ENCODE measurements around the gene RASAL1.
A peak's percentile ranks its signal among the peaks of the same experiment; 100 is the strongest.

The RASAL1 gene

GRCh38 chr12:113115455-113116126 lies 20.0 kb downstream of the RASAL1 start:
- DNase-seq (ENCODE audit: low read depth in 2 of 2) = no peak

- no peak for DNase-seq (ENCODE audit: low read depth in 2 of 2)
Observed at GRCh38 chr12:113114447-113115178, 20.9 kb downstream of the RASAL1 start.

- no peak for DNase-seq (ENCODE audit: low read depth in 2 of 2)
Observed at GRCh38 chr12:113113397-113113796, 22.2 kb downstream of the RASAL1 start.

GRCh38 chr12:113112043-113112899 lies 23.3 kb downstream of the RASAL1 start:
- DNase-seq (ENCODE audit: low read depth in 2 of 2) = no peak

DNA sequence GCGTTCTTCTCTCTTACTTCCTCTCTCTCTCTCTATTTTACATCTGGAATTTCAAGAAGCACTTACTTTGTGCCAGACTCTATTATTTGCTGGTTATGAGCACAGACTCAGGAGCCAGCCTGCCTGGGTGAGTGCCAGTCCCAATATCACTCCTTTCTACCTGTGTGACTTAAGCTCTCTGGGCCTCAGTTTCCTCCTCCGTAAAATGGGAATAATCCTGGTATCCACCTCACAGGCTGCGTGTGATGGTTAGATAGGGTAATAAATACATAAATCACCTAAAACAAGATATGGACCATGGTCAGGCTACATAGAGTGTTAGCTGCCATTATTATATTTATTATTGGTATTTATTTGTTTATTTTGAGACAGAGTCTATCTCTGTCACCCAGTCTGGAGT lies 24.3 kb downstream of the RASAL1 start:
- DNase-seq (ENCODE audit: low read depth in 2 of 2) = no peak

GRCh38 chr12:113109872-113110599 lies 25.5 kb downstream of the RASAL1 start:
- DNase-seq (ENCODE audit: low read depth in 2 of 2) = no peak

- DNase-seq (ENCODE audit: low read depth in 2 of 2) = no peak
Observed at GRCh38 chr12:113109360-113109759, 26.2 kb downstream of the RASAL1 start.

DNA sequence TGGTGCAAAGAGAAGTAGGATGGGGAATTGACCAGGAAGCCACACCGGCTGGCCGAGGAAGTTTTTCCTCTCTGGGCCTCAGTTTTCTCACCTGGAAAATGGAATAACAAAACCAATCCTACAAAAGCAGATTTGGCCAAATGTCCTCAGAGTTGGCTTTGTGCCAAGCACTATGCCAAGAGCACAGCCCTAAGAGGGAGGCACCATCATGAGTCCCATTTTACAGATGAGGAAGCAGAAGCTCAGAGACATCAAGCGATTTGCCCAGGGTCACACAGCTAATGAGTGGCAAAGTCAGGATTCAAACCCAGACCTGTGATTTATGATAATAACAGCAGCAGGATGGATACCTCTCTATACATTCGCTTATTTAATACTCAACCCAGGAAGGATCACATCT lies 27.3 kb downstream of the RASAL1 start:
- no peak for DNase-seq (ENCODE audit: low read depth in 2 of 2)

DNA sequence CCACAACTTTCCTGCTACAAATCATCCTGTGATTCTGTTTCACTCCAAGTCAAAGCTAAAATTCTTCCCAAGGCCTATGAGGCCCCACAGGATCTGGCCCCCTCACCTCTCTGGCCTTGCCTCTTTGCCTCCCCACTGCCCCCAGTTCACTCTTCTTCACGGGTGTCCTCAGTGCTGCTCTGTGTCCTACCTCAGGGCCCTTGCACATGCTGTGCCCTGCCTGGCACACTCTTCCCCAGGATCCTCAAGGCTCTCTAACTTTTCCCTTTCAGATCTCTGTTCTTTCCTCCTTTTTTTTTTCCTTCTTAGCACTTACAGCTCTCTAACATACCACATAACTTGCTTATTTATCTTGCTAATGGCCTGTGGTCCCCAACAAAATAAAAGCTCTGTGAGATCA lies 29.2 kb downstream of the RASAL1 start:
- no peak for DNase-seq (ENCODE audit: low read depth in 2 of 2)

GRCh38 chr12:113105606-113106271 lies 29.8 kb downstream of the RASAL1 start:
- no peak for DNase-seq (ENCODE audit: low read depth in 2 of 2)

- DNase-seq (ENCODE audit: low read depth in 2 of 2) = no peak
Observed at GRCh38 chr12:113104953-113105510, 30.5 kb downstream of the RASAL1 start.

DNA sequence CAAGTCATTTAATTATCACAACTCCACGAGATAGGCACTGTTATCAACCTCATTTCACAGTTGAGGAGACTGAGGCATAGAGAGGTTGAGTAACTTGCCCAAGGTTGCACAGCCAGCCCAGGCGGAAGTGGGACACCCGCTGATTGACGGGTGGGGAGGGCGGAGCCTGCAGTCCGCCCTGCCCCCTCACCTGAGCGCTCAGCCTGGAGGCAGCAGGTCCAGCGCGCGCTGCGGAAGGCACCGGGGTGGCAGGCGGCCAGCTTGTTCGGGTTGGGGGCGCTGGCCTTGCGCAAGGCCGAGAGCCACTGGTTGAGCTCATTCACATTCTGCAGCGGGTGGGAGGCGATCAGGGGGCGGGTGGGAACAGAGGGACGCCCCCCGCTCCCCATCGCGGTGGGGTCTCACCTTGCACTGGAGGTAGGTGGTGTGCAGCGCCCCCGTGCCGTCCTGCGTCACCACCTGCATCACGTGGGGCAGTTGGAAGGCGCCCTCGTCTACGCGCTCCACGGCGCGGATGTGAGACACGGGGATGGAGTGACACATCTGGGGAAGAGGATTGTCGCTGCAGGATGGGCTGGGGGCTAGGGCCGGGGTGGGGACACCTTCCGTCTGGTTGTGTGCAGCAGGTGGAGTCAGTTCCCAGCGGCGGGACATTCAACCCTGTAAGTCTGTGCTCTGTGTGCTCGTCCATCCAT lies 31.7 kb downstream of the RASAL1 start:
- DNase-seq (ENCODE audit: low read depth in 2 of 2) = peak; percentile 34 to 55

GRCh38 chr12:113102811-113103210 lies 32.8 kb downstream of the RASAL1 start:
- no peak for DNase-seq (ENCODE audit: low read depth in 2 of 2)

- DNase-seq (ENCODE audit: low read depth in 2 of 2) = no peak
Observed at GRCh38 chr12:113101751-113102150, 33.8 kb downstream of the RASAL1 start.

GRCh38 chr12:113099764-113100163 lies 35.8 kb downstream of the RASAL1 start:
- DNase-seq (ENCODE audit: low read depth in 2 of 2) = no peak

- no peak for DNase-seq (ENCODE audit: low read depth in 2 of 2)
Observed at GRCh38 chr12:113099364-113099763, 36.2 kb downstream of the RASAL1 start.

DNA sequence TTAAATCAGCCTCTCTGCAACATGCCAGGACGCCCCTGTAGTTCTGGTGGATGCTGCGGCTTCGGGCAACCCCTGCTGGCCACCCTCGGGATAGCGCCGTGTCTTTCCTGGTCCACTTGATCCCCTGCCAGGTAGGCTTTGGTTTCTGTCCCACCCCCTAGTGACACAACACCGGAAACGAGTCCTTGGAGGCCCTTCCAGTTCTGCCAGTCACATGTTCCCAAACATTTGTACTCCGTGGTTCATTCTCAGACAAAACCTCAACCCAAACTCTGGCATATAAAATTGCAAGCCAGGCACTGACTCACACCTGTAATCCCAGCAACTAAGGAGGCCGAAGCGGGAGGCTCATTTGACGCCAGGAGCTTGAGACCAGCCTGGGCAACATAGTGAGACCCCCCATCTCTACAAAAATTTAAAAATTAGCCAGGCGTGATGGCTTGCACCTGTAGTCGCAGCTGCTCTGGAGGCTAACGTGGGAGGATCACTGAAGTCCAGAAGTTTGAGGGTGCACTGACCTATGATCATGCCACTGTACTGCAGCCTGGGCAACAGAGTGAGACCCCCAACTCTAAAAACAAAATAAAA lies 37.0 kb downstream of the RASAL1 start:
- peak; percentile 58 to 61 for DNase-seq (ENCODE audit: low read depth in 2 of 2)

GRCh38 chr12:113097716-113098440 lies 37.7 kb downstream of the RASAL1 start:
- DNase-seq (ENCODE audit: low read depth in 2 of 2) = no peak

Measured in stimulated activated CD4-positive, alpha-beta T cell treated with anti-CD3 and anti-CD28 coated beads, Interleukin-1b, Interleukin-23, amount 100 ng/mL, for 4 hours (primary cell).